SK-N-MC (cell line): ENCODE results near the gene MEOX1.

Experiments
- EZH2 ChIP-seq: fragments of 200-600 bp; sonication (generic); IDR thresholded peaks from one replicate; pipeline ENCODE4 v1.6.1; 2017; ENCODE audit warnings: antibody characterized with exemption
- FOXP2 ChIP-seq: optimal IDR thresholded peaks from 2 replicates; pipeline ENCODE3; 2011; ENCODE audit warnings: mild to moderate bottlenecking, moderate library complexity; ENCODE audit not compliant: insufficient read depth; ENCODE audit errors: extremely low read length, control extremely low read depth
- POLR2AphosphoS5 ChIP-seq: IDR thresholded peaks from 2 replicates; pipeline ENCODE4 v1.6.1; 2012; ENCODE audit warnings: mild to moderate bottlenecking, low read depth, low read length, borderline replicate concordance

- no peak for TF ChIP-seq POLR2AphosphoS5
- TF ChIP-seq EZH2: no peak
- TF ChIP-seq FOXP2: no peak
Measured at GRCh38 chr17:43604549-43604948, 57.2 kb downstream of the MEOX1 start.
